Measurements from ENCODE around the gene DNAH1.

The DNAH1 gene

DNA sequence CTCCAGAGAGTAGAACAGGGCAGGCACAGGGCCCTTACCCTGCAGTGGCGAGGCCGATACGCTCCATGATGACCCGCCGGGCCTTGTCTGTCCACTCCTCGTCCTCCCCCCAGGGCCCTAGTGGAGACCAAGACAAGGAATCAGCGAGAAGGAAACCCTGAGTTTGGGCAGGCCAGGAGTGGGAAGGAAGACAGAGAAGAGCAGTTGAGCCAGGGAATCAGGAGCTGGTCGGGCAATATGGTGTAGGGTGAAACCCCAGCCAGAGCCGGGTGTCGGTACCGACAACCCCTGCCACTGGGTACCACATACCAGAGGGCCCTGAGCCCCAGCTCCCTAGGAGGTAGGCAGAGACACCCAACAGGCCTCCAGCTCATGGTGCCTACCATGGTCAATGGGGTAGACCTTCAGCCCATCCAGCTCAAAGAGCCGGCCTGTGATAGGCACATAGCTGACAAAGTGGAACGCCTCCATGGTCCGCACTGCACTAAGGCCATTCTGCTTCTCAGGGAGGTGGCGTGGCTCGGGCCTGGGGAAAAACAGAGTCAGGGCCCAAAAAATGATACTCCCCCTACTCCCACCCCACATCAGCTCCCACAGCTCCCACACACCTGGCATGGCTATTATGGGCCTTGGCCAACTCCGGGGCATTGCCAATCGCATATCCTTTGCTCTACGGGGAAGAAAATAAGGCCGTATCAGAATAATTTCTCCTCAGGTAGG lies 90.8 kb downstream of the DNAH1 start:
- DNase-seq = no peak

DNA sequence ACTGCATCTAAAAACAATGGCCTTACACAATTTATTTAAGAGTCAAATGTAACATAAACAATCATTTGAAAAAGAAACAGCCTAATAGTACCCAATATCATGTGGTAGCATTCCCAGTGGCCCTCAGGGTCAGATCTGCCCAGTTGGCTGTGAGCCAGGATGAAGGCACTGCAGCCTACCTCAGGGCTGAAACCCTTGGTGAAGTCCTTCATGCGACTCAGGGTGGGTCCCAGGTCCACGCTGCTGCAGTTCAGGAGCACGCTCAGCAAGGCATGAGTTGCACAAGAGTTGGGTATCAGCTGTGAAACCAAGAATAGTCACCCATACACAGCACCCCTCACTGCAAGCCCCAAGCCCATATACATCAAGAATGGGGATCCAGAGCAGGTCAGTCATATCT lies 91.7 kb downstream of the DNAH1 start:
- DNase-seq = no peak

DNA sequence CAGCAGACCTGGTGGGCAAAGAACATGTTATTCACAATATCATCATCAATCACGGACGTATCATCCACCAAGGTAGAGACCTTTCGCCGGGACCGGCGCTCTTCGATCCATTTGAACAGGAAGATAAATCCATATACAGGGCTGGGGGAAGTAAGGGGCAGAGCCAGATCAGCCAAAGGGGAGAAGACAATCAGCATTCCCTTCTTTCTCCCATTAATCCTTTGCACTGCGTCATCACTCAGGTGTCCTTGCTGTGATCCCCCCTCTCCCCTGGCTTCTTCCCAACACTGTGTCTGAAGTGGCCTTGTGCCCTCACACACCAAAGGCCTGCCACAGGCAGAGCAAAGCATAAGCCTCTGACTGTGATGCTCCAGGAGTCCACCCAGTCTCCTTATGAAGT lies 92.3 kb downstream of the DNAH1 start:
- DNase-seq = no peak

DNA sequence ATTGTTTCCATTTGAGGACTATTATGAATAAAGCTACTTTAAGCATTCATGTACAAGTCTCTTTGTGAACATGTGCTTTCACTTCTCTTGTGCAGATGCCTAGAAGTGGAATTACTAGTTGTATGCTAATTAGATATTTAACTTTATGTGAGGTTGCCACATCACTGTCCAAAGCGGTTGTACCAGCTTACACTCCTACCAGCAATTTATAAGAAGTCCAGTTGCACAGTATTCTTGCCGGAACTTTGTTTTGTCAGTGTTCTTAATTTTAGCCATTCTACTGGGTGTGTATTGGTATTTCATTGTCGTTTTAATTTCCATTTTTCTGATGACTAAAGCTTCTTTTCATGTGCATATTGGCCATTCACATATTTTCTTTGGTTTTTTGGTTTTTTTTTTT lies 99.7 kb downstream of the DNAH1 start:
- no peak for DNase-seq

DNA sequence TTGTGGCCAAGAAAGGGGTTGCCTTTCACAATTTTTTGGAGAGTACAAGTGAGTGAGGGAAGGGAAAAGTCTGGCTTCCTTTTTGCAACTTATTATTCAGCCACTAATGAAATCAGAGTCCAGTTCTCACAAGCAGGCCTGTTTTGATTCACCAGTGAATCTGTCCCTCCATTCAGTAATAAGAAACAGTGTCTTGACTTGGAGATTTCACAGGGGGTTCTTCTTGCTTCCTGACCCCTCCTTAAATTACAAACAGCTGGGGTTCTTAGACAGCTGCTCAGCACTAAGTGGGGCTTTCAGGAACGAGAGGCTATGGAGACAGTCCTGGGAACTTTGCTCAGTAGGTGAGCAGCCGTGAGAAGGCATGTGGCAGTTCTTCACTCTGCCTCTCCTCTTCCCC lies 104.3 kb downstream of the DNAH1 start:
- no peak for DNase-seq

DNA sequence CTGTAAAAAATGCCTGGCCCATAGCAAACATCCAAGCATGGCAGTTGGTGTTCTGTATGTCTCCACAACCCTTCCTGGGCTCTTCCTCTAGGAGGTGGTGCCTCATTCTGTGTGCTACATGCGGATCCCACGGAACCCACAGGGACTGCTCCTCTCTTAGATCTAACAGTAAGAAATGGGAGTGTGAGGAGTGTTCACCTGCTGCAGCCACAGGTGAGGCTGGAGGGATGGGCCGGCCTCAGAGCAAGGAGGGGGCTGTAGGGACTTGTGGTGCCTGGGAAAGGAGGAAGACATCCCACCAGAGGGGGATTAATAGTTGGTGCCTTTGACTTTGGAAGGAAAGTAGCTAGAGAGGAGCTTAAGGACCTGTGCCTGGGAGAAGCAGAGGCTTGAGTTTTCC lies 106.5 kb downstream of the DNAH1 start:
- no peak for DNase-seq

DNA sequence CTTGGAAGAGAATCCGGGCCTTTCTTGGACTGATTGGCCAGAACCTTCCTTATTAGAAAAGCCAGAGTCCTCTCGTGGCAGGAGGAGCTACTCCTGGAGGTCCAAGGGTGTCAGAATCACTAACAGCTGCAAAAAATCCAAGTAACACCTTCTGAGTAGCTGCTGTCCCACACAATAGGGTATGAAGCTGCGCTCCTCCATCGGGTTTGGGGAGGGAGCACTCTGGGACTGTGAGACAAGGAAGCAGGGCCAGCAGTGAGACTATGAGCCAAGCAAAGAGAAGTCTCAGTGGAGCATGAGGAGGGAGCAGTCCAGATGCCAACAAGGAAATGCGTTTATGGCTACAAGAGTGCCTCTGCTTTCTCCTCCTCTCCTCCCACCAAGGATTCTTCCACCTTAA lies 107.1 kb downstream of the DNAH1 start:
- no peak for DNase-seq

DNA sequence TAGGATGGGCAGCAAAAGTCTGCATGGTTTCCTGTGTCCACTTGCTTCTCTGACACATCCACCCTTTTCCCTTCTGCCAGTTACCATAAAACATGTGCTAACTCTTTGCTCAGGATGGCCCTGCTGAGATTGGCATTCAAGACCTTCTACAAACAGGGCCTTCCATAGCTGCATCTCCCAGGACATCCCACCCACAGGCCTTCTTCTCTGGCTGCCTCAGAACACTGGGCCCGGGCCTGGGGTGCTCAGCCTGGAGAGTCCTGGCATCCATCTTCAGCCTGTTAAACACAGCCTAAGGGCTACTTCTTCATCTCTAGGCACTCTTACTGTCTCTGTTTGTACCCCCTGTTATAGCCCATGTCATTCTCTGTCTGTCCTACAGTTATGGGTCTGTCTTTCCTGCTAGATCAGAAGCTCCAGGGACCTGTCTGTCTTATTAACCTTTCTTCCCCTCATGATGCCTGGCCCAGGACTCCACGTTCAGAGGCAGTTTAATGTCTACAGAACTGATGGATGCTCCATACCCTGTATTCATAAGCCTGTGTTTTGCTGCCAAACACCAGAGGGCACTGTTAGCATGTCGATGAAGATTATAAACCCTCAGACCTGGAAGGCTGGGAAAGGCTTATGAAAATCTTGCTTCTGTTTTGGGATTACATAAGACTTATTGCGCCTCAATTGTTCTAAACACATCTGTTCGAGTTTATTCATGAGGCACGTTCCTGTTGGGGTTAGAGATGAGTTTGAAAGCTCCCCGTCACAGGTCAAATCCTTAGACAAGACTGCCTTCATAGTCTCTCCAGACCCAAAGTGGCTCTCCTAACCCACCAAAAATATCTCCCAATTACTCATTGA lies 112.3 kb downstream of the DNAH1 start:
- DNase-seq = peak; percentile 69

DNA sequence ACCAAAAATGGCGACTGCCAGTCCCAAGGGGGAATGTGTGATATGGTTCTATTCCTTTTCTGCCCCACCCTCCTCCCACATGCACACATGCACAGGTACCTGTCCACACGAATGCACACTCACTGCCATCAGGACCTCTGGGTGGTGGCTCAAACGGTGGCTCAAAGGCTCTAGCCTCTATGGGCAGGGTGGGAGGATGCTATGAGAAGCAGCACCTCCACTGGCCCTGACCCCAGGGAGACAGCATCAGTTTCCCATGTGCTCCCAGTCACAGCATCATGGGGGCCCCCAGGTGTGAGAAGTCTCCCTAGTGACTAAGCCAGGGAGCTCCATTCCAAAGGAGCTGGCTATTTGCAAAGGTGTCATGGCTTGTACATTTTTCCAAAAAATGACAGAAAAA lies 112.9 kb downstream of the DNAH1 start:
- DNase-seq = no peak

DNA sequence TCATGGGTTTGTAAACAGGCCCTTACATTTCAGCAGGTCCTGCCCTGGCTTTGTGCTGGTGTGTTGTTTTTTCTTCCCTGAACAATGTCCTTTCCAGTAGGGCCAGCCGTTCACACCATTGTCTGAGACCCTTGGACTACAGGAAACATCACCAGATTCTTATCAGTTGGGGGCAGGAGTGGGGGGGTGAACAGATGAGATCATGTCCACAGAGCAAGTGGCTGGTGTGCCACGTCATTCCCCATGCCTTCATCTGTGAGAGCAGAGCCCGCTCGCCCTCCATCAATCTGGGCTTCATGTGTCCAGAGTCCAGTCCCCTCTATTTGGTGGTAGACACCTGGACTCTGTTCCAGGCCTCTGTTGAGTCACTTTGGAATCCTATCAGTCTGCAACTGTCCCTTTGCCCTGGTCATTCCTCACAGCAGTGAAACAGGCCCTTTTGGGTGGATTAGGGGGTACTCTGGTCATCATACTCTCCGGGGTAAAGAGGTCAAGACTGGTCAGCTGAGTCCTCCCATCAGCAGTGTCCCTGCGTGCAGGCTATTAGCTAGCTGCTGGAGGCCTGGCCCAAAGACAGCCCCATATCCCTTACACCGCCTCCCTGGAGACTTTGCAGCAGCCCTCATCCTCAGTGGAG lies 113.8 kb downstream of the DNAH1 start:
- no peak for DNase-seq

DNA sequence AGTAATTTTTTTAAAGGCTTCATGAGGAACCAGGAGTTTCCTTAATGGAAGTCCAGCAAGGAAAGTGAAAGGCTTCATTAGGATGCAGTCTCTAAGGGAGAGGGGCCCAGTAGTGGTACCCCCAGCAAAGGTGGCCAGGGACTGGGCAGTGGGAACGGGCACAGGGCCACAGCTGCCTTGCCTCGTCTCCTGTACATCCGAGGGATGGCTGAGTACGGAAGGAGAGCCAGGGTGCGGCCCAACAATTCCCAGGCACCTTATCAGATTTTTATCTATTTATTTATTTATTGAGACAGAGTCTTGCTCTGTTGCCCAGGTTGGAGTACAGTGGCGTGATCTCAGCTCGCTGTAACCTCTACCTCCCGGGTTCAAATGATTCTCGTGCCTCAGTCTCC lies 114.3 kb downstream of the DNAH1 start:
- DNase-seq = no peak

DNA sequence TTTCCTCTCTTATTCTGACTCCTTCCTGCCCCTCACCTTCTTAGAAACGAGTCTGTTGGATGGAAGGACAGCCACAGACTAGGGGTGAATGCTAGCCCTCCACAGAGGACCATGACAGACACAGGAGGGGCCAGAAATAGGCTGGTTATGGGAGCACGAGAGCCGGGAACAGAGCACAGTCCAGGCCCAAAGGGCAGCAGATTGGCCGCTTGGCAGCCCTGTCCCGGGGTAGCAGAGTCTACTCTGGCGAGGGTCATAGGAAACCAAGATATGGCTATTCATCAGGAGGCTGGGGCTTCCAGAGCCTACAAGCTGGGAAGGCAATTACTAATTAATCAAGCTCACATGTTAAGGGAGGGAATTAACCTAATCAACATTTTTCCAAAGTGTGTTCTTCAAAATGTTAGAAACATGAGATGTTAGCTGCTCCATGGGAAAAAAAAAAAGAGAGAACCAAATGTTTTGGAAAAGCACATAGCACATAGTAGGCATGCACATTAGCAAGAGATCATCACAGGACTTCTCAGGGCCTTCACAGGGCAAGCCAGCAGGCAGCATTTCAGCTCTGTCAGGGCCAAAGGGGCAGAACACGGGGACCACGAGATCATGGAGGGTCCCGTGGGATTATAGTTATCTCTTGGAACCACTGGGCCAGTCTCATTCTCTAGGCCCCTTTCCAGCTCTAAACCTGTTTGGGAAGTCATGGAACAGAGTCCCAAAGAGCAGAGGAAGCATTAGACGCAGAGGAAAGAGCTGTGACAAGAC lies 115.5 kb downstream of the DNAH1 start:
- DNase-seq = no peak

DNA sequence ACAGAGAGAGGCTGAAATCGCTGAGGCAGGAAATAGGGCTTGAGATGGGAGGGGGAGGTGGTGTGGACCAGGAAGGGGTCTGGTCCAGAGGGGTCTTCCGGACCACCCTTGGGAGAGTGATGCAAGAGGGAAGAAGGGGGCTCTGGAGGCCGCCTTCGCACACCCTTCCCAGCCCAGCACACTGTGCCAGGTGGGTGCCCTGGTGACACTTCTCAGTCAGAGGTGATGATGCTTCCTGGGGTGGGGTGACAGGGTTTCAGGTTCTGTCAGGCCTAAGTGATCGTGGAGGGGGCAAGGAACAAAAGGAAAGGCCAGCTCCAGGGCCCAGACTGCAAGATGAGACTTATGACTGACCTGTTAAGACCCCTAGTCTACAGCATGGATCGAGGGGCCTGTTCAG lies 116.1 kb downstream of the DNAH1 start:
- DNase-seq = no peak

DNA sequence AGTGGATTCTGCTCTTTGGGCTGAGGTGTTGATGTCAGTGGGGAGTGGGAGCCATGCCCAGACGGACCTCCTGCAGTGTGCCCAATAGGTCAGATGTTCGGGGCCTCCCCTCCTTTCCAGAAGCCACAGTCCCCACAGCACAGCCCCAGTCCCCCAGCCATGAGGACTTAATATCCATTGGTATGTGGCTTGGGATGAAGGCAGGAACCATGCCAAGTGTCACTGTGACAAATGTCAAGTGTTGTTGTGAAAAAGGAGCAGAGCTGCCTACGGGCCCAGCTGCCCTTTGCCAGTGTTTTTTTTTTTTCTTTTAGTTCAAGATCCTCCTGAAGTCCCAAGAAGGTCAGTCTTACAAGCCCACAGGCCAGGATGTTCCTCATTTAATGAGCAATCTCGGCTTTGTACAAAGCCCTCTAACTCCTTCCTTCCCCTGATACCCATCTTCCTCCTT lies 116.6 kb downstream of the DNAH1 start:
- no peak for DNase-seq

DNA sequence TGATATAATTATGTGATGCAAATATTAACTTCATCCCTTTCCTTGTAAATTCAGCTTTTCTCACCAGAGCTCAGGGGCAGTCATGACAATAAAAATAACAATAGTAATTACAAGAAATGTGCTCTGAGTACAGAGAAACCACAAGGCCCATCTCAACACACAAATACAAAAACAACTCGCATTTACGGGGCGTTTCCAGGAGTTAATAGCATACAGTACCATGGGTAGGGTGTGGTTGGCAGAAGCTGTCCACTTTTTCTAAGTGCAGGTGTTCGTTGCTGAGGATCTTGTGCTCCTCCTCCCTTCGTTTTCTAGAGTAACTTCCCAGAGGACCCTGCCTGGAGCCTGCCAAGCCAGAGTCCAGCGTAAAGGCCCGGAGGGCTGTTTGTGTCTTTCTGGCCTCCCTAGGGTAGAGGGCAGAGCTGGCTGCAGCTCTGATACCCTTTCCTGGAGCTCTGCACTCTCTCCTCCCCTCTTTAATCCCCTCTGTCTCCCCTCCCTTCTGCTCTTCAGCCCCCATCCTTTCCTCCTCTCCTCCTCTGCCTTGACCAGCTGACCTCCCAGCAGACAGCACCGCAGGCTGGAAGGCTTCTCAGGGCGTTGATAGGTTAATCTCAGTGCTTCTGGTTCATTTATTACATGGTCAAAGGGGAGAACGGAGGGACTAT lies 117.3 kb downstream of the DNAH1 start:
- DNase-seq = no peak

DNA sequence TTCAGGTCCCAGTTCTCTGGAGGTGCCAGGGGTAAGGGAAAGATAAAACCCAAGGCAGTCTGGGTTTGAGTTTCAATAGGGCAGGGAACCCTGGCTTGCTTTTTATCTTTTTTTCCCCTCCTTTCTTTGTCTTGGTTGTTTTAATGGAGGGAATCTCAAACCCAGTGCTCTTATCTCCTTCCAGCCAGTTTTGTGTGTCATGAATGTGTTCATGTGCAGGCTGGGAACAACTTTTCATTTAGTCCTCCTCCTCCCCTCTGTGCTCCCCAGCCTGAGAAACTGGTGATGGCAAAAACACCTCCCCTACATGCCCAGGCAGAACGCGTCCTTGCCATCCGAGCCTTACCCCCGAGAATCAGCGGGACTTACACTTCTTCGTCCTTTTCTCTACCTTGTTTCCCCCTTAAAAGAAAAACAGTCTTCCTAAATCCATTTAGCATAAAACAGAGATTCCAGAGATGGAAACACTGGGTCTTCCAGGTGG lies 117.9 kb downstream of the DNAH1 start:
- no peak for DNase-seq

DNA sequence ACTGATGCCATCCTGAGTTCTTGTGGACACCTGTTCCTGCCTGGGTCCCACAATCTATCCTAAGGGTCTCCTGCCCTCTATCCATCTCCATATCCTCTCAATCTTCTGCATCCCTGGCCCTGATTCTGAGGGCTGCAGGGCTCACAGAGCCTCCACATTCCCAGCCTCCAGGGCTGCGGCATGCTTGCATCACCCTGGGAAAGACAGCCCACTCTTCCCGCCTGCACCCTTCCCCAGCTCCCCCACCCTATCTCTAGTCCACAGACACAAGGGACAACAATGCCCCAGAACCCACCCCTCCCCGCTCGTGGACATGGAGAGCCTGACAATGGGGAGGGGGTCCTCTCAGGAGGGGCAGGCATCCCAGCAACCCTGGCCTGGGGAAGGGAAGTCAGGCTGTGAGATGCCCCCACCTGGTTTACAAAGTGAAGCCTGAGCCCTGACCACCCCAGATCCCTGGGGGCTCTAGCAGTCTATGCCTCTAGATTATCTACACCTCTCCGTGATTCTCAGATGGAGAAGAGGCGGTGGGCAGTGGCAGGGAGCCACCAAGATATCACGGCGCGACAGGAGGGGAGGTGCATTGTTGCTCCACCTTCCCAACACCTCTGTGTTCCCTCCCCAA lies 118.5 kb downstream of the DNAH1 start:
- no peak for DNase-seq

DNA sequence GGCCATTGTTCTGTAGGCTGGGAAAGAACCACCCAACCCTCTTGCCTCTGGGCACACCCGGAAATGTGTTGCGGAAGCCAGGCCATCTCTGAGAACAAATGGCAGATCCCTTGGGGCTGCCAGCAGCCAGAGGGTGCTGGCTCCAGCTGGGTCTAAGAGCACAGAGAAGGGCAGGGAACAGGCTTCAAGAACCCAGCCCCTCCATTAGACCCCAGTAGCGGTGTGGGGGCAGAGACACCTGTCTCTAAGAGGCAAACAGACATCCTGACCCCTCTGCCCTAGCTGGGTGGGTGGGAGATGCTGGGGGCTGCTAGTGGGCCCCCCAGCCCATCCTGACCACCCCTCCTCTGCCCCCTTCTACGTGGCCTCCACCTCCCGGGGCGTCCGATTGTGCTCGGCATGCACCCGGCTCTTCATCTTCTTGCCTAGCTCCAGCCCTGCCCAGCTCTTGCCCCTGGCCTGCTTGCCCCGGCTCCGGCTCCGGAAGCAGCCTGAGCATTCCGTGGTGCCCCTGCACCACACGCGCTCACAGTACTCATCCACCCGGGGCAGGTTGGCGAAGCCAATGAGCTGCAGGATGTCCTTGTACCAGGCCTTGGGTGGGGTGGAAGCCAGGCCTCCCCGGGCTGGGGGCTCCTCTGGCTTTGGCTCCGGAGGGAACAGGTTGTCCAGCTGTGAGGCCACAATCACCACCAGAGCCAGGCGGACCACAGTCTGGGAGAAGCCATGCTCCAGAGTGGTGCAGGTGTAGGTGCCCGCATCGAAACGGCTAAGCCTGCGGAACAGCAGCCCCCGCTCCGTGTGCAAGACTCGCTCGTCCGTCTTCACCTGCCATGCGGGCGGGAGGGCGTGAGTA lies 119.4 kb downstream of the DNAH1 start:
- DNase-seq = no peak

DNA sequence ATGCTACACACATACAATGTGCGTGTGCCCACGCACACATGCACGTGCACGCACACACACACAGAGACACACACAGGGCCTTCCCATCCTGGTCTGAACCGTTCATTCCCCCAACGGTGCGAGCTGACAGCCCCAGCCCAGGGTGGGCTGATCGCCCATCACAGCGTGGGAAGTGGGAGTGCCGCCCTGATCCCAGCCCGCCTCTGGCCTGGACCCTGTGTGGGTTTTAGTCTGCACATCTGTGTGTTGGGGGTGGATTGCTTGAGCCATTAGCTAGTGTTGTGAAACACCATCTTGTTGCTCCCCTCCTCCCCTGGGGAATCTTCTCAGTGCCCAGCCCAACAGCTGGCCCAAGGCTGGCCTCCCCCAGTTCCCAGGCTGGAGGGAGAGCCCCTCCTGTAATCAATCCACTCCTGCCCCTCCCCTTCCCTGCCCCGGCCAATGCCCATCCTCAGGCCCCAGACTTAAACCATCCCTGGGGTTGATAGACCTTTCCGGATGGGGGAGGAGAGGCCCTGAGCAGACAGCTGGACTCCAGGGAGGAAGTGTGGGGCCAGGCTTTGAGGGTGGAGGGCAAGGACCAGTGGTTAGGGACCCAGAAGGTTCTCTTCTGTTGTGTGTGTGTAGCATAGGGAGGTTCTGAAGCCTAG lies 120.5 kb downstream of the DNAH1 start:
- DNase-seq = no peak

DNA sequence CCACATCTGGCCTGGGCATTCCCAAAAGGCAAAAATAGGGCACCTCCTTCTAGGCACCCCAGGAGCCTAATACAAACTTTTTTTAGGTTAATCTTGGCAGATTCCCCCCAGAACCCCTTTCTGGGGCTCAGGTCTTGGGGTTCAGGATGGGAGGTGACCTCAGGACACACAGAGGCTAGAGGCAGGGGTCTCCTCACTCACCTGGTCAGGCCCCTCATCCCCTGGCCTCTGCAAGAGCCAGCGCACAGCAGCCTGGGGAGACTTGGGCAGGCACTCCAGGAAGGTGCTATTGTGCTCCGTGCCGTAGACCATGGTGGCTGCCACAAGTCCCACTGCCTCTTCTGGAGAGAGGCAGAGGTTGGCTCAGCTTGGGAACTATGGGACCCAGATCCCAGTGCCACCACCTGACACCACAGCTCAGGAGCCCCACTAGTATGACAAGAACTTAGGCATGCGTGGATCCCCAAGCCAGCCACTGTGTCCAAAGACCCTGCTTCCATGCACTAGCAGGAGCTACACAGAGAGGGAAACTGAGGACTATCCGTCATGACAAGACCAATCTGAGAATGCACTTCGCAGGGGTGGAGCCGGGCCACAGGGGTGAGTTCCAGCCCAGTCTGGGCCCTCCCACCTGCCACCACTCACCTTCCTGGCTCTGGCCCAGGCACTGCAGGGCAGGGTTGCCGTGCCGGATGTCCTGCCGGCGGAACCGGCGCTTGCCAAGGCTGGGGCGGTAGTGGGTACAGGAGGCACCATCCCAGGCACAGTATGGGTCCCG lies 121.4 kb downstream of the DNAH1 start:
- no peak for DNase-seq
